ENCODE results near the gene TFEB.

The TFEB gene

DNA sequence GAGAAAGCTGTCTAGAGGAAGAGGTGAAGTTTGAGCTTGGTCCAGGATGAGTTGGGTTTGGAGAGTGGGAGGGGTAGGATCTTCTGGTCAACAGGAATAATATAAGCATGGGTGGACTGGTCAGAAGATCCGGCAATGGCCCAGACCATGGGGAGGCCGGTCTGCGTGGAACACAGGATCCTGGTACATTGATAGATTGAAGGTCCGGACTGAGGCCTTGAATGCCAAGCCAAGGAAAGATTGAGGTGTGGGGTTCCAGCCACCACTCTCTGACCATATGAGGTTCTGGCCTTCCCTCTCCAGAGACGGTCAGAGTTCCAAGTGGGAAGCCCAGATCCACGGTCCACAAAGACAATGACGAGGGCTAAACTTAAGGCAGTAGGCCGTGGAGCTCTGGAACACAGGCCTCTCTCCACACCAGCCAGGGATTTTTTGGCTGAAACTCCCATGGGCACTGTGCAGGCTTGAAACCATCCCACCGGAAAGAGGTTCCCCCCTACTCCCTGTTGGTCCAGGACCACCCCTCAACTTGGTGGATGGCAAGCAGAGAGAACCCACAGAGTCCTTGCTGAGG lies 94.0 kb downstream of the TFEB start:
- no peak for DNase-seq (ENCODE audit: low read depth in 1 of 2, low spot score in 1 of 2)

- no peak for DNase-seq (ENCODE audit: low read depth in 1 of 2, low spot score in 1 of 2)
Measured at GRCh38 chr6:41640426-41640825, 95.0 kb downstream of the TFEB start.

- DNase-seq (ENCODE audit: low read depth in 1 of 2, low spot score in 1 of 2) = no peak
Measured at GRCh38 chr6:41639809-41640371, 95.5 kb downstream of the TFEB start.

GRCh38 chr6:41638935-41639808 lies 96.2 kb downstream of the TFEB start:
- DNase-seq (ENCODE audit: low read depth in 1 of 2, low spot score in 1 of 2) = no peak

DNA sequence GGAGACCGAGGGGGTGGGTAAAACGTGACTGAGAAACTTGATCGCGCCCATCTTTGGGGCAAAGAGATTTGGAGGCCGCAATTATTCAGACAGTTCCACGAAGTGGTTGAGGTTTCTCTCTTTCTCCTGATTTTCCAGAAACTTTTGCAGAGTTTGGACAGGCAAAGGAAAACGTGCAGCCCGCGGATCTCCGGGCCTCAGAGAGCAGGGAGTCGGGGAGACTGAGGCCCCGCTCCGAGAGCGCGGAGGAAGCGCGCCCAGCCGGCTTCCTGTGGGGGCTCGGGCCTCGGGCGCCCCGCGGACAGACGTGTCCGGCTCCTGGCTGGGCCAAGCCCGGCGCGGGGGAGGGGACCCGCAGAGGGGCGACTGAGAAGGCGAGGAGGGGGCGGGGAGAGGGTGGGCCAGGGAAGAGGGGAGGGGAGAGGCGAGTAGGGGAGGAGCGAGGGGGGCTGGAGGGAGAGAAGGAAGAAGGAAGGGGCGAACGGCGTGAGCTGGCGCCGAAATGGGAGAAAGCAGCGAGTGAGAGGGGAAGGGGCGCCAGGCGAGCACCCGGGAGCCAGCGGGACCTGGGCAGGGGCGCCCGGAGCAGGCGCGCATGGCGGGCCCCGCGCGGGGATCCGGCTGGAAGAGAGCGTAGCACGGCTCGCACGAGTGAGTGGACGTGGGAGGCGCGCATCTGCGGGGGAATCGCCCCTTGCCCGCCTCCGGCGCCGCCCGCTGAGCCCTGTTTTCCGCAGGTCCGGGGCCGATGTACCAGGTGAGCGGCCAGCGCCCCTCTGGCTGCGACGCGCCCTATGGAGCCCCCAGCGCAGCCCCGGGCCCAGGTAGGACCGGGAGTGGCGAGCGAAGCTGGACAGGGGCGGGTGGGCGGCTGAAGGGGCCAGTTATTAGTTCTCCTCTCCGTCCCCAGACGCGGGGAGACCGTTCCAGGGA lies 97.1 kb downstream of the TFEB start, which contains the start of gene MDFI:
TSS of gene MDFI (plus strand) at position 467 of the 933 bp plus-strand sequence. CDS start at position 749, 282 bp downstream.
- no peak for DNase-seq (ENCODE audit: low read depth in 1 of 2, low spot score in 1 of 2)

GRCh38 chr6:41637194-41638001 lies 98.0 kb downstream of the TFEB start:
- DNase-seq (ENCODE audit: low read depth in 1 of 2, low spot score in 1 of 2) = no peak

GRCh38 chr6:41636833-41637193 lies 98.6 kb downstream of the TFEB start:
- DNase-seq (ENCODE audit: low read depth in 1 of 2, low spot score in 1 of 2) = no peak

- DNase-seq (ENCODE audit: low read depth in 1 of 2, low spot score in 1 of 2) = no peak
Measured at GRCh38 chr6:41635365-41635764, 100.0 kb downstream of the TFEB start.

DNA sequence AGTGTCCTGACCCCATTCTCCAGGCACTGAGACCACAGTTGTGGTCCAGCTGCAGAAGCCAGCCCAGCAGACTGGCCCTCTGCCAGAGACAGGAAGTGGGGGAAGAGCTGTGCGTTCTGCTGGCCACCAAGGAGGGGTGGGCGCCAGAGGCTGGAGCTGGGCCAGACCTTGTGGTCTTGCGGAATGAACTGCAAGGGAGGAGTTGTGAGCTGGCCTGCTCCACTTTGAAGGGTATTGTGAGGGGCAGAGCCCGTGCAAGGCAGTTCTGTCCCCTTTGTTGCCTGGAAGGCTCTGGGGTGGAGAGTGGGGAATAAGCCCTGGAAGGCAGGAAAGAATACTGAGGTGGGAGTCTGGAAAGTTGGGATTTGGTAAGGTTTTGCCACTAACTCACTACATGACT lies 100.8 kb downstream of the TFEB start:
- no peak for DNase-seq (ENCODE audit: low read depth in 1 of 2, low spot score in 1 of 2)

All from stimulated activated CD4-positive, alpha-beta T cell treated with anti-CD3 and anti-CD28 coated beads, Interleukin-15, amount 100 ng/mL, for 1 hour (primary cell).